ENCODE measurements around the gene MRPS14.

MRPS14 gene

GRCh38 chr1:175019524-175019923, 3.7 kb downstream of the MRPS14 start:
- no peak for DNase-seq

GRCh38 chr1:175015243-175015642, 8.0 kb downstream of the MRPS14 start:
- DNase-seq = no peak

- no peak for DNase-seq
These were observed 9.8 kb downstream of the MRPS14 start for GRCh38 chr1:175013445-175013844.

GRCh38 chr1:175009532-175009931, 13.7 kb downstream of the MRPS14 start:
- DNase-seq = no peak

- no peak for DNase-seq
These were observed 18.0 kb downstream of the MRPS14 start for GRCh38 chr1:175005085-175005783.

GRCh38 chr1:175003521-175003920, 19.7 kb downstream of the MRPS14 start:
- DNase-seq = no peak

- DNase-seq = no peak
These were observed 20.2 kb downstream of the MRPS14 start for GRCh38 chr1:175002910-175003517.

GRCh38 chr1:175000697-175001187, 22.5 kb downstream of the MRPS14 start:
- no peak for DNase-seq

- no peak for DNase-seq
These were observed 23.1 kb downstream of the MRPS14 start, which contains the start of gene CACYBP for GRCh38 chr1:174999936-175000696. CACYBP (plus strand) TSS chr1:174999947; CDS start chr1:175000181, 234 bp downstream.

- DNase-seq = peak; percentile 97
These were observed 23.8 kb downstream of the MRPS14 start for GRCh38 chr1:174999216-174999935.

GRCh38 chr1:174998569-174999215, 24.5 kb downstream of the MRPS14 start:
- DNase-seq = peak; percentile 33

- no peak for DNase-seq
These were observed 26.2 kb downstream of the MRPS14 start for GRCh38 chr1:174997041-174997440.

GRCh38 chr1:174996476-174996875, 26.7 kb downstream of the MRPS14 start:
- no peak for DNase-seq

GRCh38 chr1:174995916-174996315, 27.3 kb downstream of the MRPS14 start:
- DNase-seq = no peak

GRCh38 chr1:174995121-174995520, 28.1 kb downstream of the MRPS14 start:
- DNase-seq = no peak

GRCh38 chr1:174991473-174991872, 31.8 kb downstream of the MRPS14 start:
- DNase-seq = no peak

- DNase-seq = no peak
These were observed 32.7 kb downstream of the MRPS14 start for GRCh38 chr1:174990382-174990999.

- no peak for DNase-seq
These were observed 33.5 kb downstream of the MRPS14 start for GRCh38 chr1:174989536-174990220.

- no peak for DNase-seq
These were observed 34.2 kb downstream of the MRPS14 start for GRCh38 chr1:174988986-174989385.

- no peak for DNase-seq
These were observed 34.7 kb downstream of the MRPS14 start for GRCh38 chr1:174988539-174988938.

- no peak for DNase-seq
These were observed 38.3 kb downstream of the MRPS14 start for GRCh38 chr1:174984952-174985351.

Measured in activated naive CD4-positive, alpha-beta T cell treated with anti-CD3 and anti-CD28 coated beads, Interleukin-2, amount 50 U/mL, for 16 hours (primary cell).